GM12892 (cell line): ENCODE measurements around the gene AHRR.

Source experiments
- POLR2A ChIP-seq: IDR thresholded peaks from 2 replicates; pipeline ENCODE4 v1.6.1; 2011; ENCODE audit warnings: low read depth, low read length, control low read depth
- POLR2AphosphoS5 ChIP-seq: IDR thresholded peaks from 2 replicates; pipeline ENCODE4 v1.6.1; 2011; ENCODE audit warnings: low read depth, low read length, control low read depth
- TAF1 ChIP-seq: IDR thresholded peaks from 2 replicates; pipeline ENCODE4 v1.6.1; 2011; ENCODE audit warnings: low read depth, mild to moderate bottlenecking, control low read depth, low read length, borderline replicate concordance

- TF ChIP-seq POLR2A (no peak), TAF1 (no peak), POLR2AphosphoS5 (no peak)
These were observed 69.3 kb downstream of the AHRR start for GRCh38 chr5:390623-391491.
